GM13977 (cell line): ENCODE results near the gene ANO4.

Source experiments
- DNase-seq: peaks from one replicate; pipeline ENCODE4 v3.0.0; 2012; ENCODE audit warnings: low spot score
- CTCF ChIP-seq: IDR thresholded peaks from 2 replicates; pipeline ENCODE4 v1.5.1; 2012; ENCODE audit warnings: mild to moderate bottlenecking, control low read depth; ENCODE audit not compliant: insufficient read depth; ENCODE audit errors: extremely low read depth, missing control alignments
- in situ Hi-C: fragments of 300-500 bp; cut with MboI; formaldehyde crosslinking; loops from one replicate; pipeline ENCODE4 v1.12.0; 2022; ENCODE audit warnings: low sequenced_read_pairs, low pct_unique_long_range_greater_than_20kb, mixed read lengths, inconsistent platforms; ENCODE audit not compliant: unreplicated experiment

Gene ANO4

GRCh38 chr12:101019201-101019600 lies 224.6 kb downstream of the ANO4 start:
- TF ChIP-seq CTCF, result no peak
- DNase-seq, result no peak
- in situ Hi-C loops, result no loop called here

GRCh38 chr12:101019667-101020066 lies 225.1 kb downstream of the ANO4 start:
- no peak for TF ChIP-seq CTCF
- in situ Hi-C loops, result no loop called here
- no peak for DNase-seq

- no peak for TF ChIP-seq CTCF
- DNase-seq, result no peak
- in situ Hi-C loops, result no loop called here
These were observed 226.9 kb downstream of the ANO4 start for GRCh38 chr12:101021442-101021841.

- DNase-seq, result no peak
- in situ Hi-C loops, result no loop called here
- no peak for TF ChIP-seq CTCF
These were observed 227.4 kb downstream of the ANO4 start for GRCh38 chr12:101021911-101022388.

- TF ChIP-seq CTCF, result no peak
- no peak for DNase-seq
- in situ Hi-C loops, result no loop called here
These were observed 232.6 kb downstream of the ANO4 start for GRCh38 chr12:101027200-101027599.

GRCh38 chr12:101027816-101028215 lies 233.2 kb downstream of the ANO4 start:
- no peak for DNase-seq
- in situ Hi-C loops, result no loop called here
- TF ChIP-seq CTCF, result no peak
